Gastrocnemius medialis (tissue), 4 donors: Measurements from ENCODE around the gene HABP2. TPM values are rescaled to one million over a fixed set of nuclear protein-coding genes. Genes with fewer than 3 reads are reported as not detected.

Experiments used
- ATAC-seq, 2 donors: fragments of 150-250 bp; one replicate each; pipeline ENCODE4 v1.9.1; 2016
- DNase-seq, 2 donors: peaks; one replicate each; pipeline ENCODE4 v3.0.0-alpha.2; 2019
- H3K27ac ChIP-seq, 4 donors: fragments of 200-600 bp; sonication (generic); 1 replicate in 1 of 4; 2 replicates in 3 of 4; pipeline ENCODE4 v1.5.1; 2016 to 2018; ENCODE audit warnings: mild to moderate bottlenecking in 2 of 4, moderate library complexity in 1 of 4
- H3K27me3 ChIP-seq, 3 donors: fragments of 200-600 bp; sonication (generic) in 2 of 3; 1 replicate in 1 of 3; 2 replicates in 2 of 3; pipeline versions ENCODE4 v1.5.1 to v1.6.0; 2016 to 2019; ENCODE audit warnings: mild to moderate bottlenecking in 1 of 3, moderate library complexity in 1 of 3
- H3K36me3 ChIP-seq, 2 donors: fragments of 200-600 bp; sonication (generic) in 1 of 2; one replicate each; pipeline ENCODE4 v1.5.1; 2017 to 2018
- H3K4me1 ChIP-seq, 2 donors: fragments of 200-600 bp; sonication (generic) in 1 of 2; one replicate each; pipeline ENCODE4 v1.5.1; 2016 to 2017; ENCODE audit warnings: mild to moderate bottlenecking in 2 of 2
- H3K4me3 ChIP-seq, 4 donors: fragments of 200-600 bp; sonication (generic) in 3 of 4; 1 replicate in 1 of 4; 2 replicates in 3 of 4; pipeline ENCODE4 v1.5.1; 2016 to 2019; ENCODE audit warnings: mild to moderate bottlenecking in 2 of 4
- H3K9me3 ChIP-seq, 3 donors: fragments of 200-600 bp; sonication (generic) in 2 of 3; 1 replicate in 1 of 3; 2 replicates in 2 of 3; pipeline ENCODE4 v1.5.1; 2016 to 2019
- CTCF ChIP-seq, 5 experiments: fragments of 450-650 bp in 3 of 5; fragments of 200-600 bp in 2 of 5; sonication (generic) in 2 of 5; IDR thresholded peaks in 4 of 5; conservative IDR thresholded peaks in 1 of 5; 1 replicate in 4 of 5; 2 replicates in 1 of 5; pipeline ENCODE4 v1.5.1; 2016 to 2019; ENCODE audit warnings: antibody characterized with exemption in 5 of 5, mild to moderate bottlenecking in 3 of 5, moderate library complexity in 3 of 5
- POLR2A ChIP-seq, 2 donors: fragments of 450-650 bp; IDR thresholded peaks; one replicate each; pipeline ENCODE4 v1.6.1; 2017; ENCODE audit warnings: antibody characterized with exemption in 2 of 2, mild to moderate bottlenecking in 2 of 2, moderate library complexity in 2 of 2
- in situ Hi-C, 4 donors: fragments of 200-750 bp; cut with MboI; loops; one replicate each; pipeline versions ENCODE4 v1.15.0 to v1.8.0; 2017; ENCODE audit warnings: low sequenced_read_pairs in 4 of 4
- intact Hi-C: fragments of 100-400 bp; cut with DNase I; formaldehyde crosslinking; loops from one replicate; pipeline ENCODE4 v1.15.1; 2023; ENCODE audit warnings: low total_unique reads
- total RNA-seq, 4 donors: library from RNA; depleted of rRNA; stranded (reverse); fragments of >200 nt; gene quantifications; one replicate each; pipeline versions ENCODE4 v1.1.0 to v1.2.3, GENCODE V29; 2016

HABP2 gene
- total RNA-seq, 4 donors from 2014 or later: 0.26 to 0.60 TPM; not detected in 2

- no peak for TF ChIP-seq CTCF (IDR thresholded peaks at IDR 0.05 in 4 of 5, conservative IDR thresholded peaks at IDR 0.05 in 1 of 5)
- no peak for TF ChIP-seq POLR2A (IDR thresholded peaks at IDR 0.05)
- intact Hi-C loops (no loop called here), in situ Hi-C loops (no loop called here)
- DNase-seq: no peak
- H3K27me3 ChIP-seq: no peaks in the 10 kb centered on the region
- H3K27ac ChIP-seq: no peak overlapping the region
- H3K4me1 ChIP-seq: peaks cover 22 to 43% of the 10 kb centered on the region in 2 donors
- no peaks in the 10 kb centered on the region for H3K9me3 ChIP-seq
- no peaks in the 10 kb centered on the region for H3K36me3 ChIP-seq
- H3K4me3 ChIP-seq: no peak overlapping the region
- no peak for ATAC-seq
Measured at GRCh38 chr10:113581092-113581491, 28.2 kb downstream of the HABP2 start.

DNA sequence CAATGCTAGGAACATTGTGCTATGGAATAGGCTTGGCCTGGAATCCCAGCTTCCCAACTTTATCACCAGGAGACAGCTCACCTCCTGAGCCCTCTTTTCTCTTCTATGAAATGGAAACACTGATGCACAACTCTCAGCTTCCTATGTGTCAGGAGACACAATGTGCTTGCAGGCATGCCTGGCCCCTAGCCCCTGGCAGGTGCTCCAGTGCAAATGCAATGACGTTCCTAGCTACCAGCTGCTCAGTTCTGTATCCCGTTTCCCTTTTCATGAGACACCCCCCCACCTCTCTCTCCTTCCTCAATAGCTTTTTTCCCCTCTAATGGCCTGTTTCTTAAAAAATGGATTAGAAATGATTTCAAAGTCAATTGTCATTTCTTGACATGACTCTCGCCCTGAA, 30.7 kb downstream of the HABP2 start:
- intact Hi-C loops: no loop called here
- peaks cover 0 to 11% of the 10 kb centered on the region in 2 donors for H3K36me3 ChIP-seq
- H3K9me3 ChIP-seq: no peaks in the 10 kb centered on the region
- TF ChIP-seq POLR2A (IDR thresholded peaks at IDR 0.05): peak; percentile 47 to 61
- TF ChIP-seq CTCF (IDR thresholded peaks at IDR 0.05 in 4 of 5, conservative IDR thresholded peaks at IDR 0.05 in 1 of 5): no peak
- H3K4me1 ChIP-seq: peaks cover 24 to 39% of the 10 kb centered on the region in 2 donors
- peak overlapping the region; percentile 77 to 93 (median 81) for H3K27ac ChIP-seq
- H3K4me3 ChIP-seq: no peak overlapping the region
- ATAC-seq: peak; percentile 84 to 85
- peak; percentile 76 to 90 for DNase-seq
- no peaks in the 10 kb centered on the region for H3K27me3 ChIP-seq
- in situ Hi-C loops: no loop called here

DNA sequence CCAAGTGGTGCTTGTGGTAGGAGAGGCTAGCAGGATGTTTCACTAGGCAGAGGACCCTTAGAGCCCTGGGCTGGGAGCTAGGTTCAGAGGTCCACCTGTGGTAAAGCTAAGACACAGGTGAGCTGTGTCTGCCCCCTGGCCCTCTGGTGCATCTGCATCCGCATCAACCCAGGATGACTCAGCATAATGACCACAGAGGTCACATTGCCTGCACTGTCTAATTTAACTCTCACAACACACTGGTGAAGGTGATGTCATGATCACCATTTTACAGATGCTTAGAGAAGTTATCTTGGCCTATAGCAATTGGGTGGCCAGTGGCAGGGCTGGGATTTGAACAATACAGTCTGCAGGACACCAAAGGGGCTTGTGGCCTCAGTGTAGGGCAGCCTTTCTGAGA, 33.1 kb downstream of the HABP2 start:
- no peak for TF ChIP-seq POLR2A (IDR thresholded peaks at IDR 0.05)
- TF ChIP-seq CTCF (IDR thresholded peaks at IDR 0.05 in 4 of 5, conservative IDR thresholded peaks at IDR 0.05 in 1 of 5): no peak
- DNase-seq (no peak), ATAC-seq (peak in 1 of 2 donors; percentile 43)
- Histone ChIP-seq H3K27me3 (no peaks in the 10 kb centered on the region), H3K9me3 (no peaks in the 10 kb centered on the region), H3K36me3 (peaks cover 0 to 34% of the 10 kb centered on the region in 2 donors), H3K4me3 (no peak overlapping the region), H3K4me1 (peaks cover 16 to 29% of the 10 kb centered on the region in 2 donors), H3K27ac (peak overlapping the region; percentile 77 to 93 (median 81))
- intact Hi-C loops: loop anchor here (2.0 kb wide), 1 partner anchor 81 kb away; no protein-coding TSS in a partner anchor
- in situ Hi-C loops: no loop called here

DNA sequence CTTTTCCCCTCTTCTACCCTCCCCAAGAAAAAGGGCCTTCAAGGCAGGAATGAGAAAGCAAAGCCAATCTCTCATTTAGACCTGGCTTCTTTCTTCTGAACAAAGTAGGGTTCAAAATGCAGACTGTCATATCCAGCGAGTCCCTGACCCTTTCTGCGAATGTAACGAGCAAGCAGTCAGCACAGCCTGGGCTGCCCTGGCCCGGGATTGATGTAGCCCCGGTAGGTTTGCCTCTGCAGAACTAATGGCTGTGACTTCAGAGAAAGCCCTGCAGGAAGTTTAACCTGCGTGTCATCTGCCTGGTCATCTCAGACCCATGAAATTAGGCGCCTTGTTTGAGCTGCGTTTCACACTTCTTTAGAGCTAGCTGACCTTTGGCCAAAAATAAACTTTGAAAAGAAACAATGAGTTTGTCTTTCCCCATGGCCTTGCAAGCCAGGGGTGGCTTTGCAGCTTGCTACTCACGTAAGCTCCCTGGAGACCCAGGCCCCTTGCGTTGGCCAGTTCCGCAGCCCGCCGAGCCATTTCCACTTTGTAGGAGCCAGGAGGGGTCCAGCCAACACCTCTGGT, 36.4 kb downstream of the HABP2 start:
- TF ChIP-seq POLR2A (IDR thresholded peaks at IDR 0.05): no peak
- no peak for TF ChIP-seq CTCF (IDR thresholded peaks at IDR 0.05 in 4 of 5, conservative IDR thresholded peaks at IDR 0.05 in 1 of 5)
- no peak overlapping the region for H3K4me3 ChIP-seq
- DNase-seq: no peak
- H3K36me3 ChIP-seq: peaks cover 0 to 68% of the 10 kb centered on the region in 2 donors
- H3K27ac ChIP-seq: peak overlapping the region; percentile 44 to 93 (median 81)
- no peaks in the 10 kb centered on the region for H3K27me3 ChIP-seq
- peaks cover 7 to 9% of the 10 kb centered on the region in 2 donors for H3K4me1 ChIP-seq
- in situ Hi-C loops: no loop called here
- intact Hi-C loops: no loop called here
- no peak for ATAC-seq
- H3K9me3 ChIP-seq: no peaks in the 10 kb centered on the region
